COLO829 (cell line): ENCODE data around the gene PPP2R5C.
A peak's percentile ranks its signal among the peaks of the same experiment; 100 is the strongest.

Source experiments
- DNase-seq: peaks from one replicate; pipeline ENCODE4 v3.0.0; 2012; ENCODE audit warnings: low spot score

The PPP2R5C gene

DNA sequence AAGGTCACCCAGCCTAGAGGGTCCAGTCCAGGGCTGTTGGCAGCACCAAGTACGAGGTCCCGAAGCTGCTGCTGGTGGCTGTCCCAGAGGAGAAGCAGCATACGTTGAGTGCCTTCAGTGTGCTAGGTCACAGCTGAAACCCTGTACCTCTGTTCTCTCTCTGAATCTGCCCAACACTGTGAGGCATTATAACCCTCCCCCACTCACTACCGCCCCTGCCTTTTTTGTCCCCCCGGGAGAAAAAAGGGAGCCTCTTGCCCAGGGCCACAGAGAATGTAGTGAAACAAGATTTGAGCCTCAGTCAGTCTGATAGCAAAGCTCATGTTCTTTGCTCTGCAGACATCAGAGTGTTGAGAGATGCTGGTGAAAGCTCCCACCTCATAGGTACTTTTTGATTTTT is 53.4 kb downstream of the PPP2R5C start:
- DNase-seq, result no peak

DNA sequence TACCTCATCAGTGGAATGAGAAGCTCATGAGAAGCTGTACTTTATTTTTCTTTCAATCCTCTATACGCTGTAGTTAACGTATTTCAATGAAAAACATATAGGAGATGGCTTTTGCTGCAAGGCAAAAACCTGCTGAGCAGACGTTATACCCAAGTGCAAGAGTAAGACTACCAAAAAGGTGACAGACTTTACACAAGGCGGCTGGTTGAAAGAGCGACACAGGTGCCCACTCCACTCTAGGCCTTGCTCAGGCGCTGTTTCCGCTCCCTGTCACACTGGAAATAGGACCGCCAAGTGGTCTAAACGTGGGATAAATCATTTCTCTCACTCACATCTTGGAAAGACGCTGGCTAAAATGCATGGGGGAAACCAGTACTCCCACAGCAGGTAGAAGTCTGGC is 54.5 kb downstream of the PPP2R5C start:
- DNase-seq, result no peak

DNA sequence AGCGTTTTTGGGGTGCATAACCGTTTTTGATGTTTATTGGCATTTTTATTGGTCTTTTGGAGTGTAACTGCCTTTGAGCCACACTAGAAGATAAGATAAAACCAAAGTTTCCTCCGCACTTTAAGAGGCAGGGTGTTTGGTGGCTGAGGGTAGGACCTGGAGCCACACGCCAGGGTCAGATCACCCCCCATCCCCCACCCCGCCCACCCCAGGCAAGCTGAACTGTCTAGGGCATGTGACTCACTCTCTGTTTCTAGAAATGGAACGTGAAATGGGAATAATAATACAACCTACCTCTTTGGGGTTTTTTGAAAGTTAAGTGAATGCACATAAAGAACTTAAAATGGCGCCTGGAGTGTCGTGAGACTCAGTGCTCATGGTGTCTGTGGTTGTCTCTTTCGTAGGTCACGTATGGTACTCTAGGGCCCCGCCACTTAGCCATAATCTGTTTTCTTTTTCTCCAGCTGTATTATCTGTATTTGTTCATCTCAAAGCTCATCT is 56.0 kb downstream of the PPP2R5C start:
- no peak for DNase-seq

DNA sequence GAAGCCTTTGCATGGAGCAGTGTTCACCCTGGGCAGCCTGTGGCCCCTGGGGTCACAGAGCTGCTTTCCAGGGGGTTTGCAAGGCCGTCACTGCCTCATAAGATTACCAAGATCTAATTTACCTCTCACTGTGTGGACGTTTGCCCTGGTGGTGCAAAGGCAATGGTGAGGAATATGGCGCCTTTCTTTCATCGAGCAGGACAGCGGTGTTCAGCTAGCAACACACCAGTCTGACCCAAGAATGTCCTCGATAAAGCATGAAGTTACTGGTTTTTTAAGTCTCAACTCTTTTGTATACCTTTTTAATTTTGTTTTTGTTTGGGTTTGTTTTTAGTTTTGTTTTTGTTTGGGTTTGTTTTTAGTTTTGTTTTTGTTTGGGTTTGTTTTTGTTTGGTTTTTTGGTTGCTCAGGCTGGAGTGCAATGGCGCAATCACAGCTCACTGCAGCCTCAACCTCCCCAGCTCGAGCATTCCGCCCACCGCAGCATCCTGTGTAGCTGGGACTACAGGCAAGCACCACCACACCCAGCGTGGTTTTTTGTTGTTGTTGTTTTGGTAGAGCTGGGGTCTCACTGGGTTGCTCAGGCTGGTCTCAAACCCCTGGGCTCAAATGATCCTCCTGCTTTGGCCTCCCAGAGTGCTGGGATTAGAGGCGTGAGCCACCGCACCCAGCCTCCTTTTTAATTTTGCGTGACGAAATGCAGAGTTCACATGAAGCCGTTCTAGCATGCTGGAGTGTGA is 57.9 kb downstream of the PPP2R5C start:
- DNase-seq, result no peak

DNA sequence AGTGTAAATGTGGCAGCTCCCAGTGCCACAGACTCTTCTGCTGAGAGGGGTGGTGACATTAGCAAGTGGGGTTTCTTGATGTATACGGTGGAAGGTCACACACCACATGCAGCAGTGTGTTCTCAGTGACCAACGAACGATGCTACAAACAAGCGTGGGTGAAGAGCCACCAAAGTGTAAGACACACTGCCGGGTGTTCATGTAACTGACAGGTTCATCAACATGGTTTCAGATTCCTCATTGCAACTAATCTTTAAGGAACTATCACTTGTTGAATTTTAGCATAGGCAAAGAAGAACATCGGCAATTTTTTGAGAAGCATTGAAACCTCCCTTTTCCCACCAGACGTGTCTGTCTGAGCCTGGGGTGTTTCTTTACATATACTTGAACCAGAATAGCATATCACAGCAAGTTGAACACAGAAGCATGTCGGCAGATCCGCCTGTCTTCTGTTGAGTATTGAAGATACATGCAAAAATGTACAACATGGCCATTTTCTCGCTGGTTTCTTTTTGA is 58.8 kb downstream of the PPP2R5C start:
- no peak for DNase-seq

DNA sequence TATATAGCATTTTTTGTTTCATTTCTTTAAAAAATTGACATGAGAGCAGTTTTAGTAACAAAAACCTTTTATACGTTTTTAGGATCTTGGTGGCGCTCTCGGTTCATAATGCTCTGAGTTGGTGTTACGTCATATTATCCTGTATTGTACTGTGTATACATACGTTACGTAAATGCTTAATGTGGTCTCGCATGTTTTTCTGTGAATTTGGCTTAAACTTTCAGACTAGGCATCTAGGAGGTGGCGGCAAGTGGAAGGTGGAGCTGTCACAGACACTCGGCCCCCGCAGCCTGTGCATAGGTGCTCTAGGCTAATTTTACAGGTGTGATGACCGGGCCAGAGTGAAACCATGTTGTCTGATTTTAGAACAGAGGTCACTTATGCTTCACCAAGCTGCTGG is 60.0 kb downstream of the PPP2R5C start:
- DNase-seq, result no peak

DNA sequence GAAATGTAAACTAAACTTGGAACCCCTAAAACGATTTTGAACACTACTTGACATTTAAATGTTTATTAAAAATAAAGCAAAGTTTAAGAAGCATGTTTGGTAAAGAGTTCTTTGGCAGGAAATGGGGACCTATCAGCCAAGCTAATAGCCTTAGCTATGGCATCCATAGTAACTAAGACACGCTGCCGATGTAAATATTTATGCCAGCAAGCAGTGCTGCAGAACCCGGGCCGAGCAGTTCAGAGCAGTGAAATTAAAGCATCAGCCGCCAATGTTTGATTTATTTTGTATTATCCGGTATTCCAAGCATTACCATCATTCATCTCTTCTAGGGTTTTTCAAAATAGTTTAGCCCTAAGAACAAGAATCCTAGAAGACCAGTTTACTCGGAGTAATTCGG is 61.6 kb downstream of the PPP2R5C start:
- no peak for DNase-seq

DNA sequence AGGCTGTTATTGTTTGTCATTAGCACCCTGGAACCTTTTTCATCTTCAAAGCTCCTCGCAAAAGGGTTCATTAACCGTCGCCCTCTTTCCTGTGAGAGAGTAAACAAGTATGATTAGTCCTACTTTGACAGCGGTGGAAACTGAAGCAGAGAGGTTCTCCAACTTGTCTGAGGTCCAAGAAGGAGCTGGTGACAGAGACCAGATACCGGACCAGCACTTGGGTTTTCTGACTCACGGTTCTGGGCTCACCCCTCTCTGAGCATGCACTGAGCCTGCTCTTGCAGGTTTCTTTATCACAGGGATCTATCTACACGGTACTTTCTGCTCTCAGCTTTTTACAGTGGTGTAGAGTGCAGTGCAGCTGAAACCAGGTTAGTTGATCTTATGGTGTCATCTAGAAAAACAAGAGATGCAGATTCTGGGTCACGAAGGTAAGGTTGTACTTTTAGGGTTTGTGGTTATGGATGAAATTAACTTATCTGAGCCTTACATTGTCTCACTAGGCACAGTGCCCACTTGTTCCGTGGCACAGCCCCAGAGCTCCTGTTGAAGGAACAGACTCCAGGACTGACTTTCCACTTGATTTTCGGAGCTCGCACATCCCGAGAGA is 62.1 kb downstream of the PPP2R5C start:
- DNase-seq, result no peak

DNA sequence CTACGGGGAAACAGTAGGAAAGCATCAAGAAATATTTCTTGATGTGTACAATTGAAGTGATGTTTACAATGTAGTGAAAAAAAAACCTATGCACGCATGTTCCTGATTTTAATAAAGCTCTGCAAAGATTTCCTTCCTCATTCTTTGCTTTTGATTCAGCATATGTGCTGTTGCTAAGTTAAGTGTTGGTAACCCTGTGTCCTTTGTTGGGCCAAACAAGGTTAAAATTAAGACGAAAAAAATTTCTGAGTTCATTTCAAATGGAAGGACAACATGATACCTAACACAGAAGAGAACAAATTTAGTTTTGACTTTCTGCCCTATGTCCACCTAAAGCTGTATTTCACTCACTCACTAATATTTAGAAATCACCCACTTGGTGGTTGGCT is 62.8 kb downstream of the PPP2R5C start:
- DNase-seq, result no peak

DNA sequence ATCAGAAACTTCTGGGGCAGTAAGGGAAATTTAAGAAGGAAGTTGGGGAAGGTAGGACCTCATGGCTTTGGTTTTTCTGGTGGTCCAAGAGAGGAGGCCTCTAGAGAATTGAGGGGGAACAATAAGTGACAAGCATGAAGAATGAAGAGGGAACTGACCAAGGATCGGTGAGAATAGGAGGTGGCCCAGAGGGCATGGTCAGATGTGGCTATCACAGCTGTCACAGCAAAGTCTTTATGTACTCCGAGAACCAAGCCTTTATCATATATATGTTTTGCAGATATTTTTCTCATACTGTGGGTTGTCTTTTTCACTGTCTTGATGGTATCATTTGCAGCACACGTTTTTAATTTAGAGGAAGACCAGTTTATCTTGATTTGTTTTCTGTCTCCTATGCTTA is 64.3 kb downstream of the PPP2R5C start:
- DNase-seq, result no peak

DNA sequence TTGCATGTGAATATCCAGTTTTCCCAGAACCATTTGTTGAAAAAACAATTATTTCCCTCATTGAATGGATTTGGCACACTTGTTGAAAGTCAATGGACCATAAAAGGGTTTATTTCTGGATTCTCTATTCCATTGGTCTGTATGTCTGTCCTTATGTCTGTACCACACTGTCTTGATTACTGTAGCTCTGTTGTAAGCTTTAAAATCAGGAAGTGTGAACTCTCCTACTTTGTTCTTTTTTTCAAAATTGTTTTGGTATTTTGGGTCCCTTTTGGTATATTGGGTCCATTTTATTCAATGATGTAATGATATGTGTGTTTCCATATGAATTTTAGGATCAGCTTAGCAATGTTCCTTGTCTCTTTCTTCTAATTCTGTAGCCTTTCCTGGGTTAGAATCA is 64.8 kb downstream of the PPP2R5C start:
- no peak for DNase-seq

DNA sequence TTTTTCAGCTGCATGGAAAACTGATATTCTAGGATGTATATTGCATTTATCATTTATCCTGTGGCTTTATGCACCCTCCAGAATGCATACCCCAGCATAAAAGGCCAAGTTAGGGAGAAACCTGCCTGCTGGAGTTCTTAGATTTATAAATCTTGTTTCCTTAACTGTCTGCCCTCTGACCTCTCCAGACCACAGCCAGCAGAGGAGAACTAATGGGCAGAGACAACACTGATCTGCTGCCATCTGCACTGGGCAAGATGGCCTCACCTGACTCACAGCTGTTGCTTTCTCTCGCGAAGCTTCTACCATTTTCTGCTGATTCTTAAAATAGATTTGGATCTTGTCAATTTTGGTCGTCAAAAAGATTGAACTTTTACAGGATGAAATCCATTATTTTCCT is 65.8 kb downstream of the PPP2R5C start:
- DNase-seq, result no peak

DNA sequence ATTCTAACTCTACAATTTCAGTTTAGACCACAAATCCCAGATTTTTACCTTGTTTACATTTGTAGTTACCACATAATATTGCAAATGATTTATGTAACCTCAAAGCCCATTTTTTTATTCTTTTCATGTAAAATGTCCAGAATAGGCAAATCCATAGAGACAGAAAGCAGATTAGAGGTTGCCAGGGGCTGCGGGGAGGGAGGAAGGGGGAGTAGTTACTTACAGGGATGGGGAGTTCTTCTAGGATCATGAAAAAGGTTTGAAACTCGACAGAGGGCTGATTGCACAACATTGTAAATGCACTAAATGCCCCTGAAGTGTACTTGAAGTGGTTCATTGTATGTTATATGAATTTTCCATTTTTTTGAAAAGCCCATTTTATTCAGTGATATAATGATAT is 66.5 kb downstream of the PPP2R5C start:
- no peak for DNase-seq

DNA sequence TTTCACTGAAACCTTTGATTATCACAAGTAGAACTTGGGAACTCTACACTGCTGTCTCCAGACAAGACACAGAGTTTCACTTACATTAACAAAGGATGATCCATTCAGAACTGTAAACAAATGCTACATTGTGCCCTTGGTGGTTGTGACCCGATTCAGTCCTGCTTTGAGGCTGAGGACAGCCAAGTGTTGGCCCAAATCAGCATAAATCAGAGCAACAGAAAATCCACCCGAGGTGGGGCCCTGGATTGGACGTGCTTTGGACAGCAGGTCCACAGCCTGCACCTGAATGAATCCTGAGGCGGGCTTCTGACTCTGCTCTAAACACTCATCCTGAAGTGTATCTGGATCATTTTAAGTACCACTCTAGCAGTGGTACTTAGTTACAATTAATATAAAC is 68.8 kb downstream of the PPP2R5C start:
- no peak for DNase-seq

DNA sequence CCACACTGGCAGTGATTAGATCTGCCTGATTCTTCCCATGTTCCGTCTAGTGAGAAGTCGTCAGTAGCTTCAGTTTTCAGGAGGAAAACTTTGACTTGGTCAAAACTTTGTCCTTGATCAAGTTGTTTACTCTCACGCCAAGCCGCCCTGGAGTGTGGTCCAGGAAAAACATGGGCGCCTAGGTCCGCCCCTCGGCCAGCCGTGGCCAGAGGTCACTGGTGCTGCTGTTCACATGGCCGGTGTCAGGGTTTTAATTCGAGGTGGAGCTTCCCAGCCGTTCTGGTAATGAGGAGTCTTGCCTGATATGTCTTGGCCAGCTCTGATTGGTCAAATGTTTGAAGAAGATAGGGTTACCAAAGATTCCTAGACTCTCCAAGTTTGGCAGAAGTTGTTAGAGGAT is 71.5 kb downstream of the PPP2R5C start:
- DNase-seq, result no peak

DNA sequence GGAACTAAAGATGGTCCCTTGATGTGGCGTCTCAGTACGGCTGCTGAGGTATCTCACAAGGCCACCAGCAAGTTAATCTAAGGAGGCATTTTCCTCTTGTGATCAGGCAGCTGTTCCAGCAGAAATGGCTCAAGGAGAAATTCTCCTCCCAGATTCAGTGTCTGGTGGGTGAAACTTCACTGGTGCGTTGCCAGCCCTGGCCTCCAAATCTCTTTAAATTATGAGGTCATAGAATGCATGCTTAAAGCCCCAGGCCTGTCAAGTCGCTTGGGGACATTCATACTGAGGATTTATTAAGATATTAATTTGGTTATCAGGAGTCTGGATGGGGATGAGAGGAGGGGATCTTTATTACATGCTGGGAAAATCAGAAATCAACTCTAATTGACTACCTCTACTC is 72.9 kb downstream of the PPP2R5C start:
- no peak for DNase-seq

DNA sequence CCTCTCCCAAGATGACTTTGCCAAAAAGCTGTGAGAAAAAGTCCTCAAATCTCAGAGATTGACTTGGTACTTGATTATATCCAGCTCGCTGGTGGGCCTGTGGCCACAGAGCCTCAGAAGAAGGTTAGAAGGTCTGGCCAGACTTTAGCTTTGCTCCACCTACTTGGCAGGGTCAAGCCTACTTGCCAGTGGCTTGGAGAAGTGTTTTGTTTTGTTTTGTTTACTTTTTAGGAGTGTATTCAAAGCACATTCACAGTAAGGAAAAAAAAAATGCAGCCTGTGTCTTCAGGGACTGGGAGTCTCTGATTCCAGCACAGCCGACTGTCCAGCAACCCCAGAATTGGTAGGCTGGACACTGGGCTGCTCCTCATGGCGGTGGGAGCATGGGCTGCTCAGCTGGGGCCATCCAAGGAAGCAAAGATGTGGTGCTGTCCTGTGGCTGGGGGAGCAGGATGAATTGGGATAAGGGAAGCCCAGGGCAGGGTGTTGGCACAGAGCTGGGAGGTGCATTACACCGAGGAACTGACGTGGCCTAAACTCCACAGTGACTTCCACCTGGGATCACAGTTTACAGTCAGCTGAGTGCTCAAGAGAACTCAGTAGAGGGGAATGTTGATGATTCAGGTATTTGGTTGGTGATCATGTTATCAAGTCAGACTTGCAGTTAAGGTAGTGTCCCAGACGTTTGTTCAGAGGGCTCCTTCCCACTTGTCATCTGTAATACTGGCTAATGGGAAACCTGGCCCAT is 73.5 kb downstream of the PPP2R5C start:
- DNase-seq, result no peak

DNA sequence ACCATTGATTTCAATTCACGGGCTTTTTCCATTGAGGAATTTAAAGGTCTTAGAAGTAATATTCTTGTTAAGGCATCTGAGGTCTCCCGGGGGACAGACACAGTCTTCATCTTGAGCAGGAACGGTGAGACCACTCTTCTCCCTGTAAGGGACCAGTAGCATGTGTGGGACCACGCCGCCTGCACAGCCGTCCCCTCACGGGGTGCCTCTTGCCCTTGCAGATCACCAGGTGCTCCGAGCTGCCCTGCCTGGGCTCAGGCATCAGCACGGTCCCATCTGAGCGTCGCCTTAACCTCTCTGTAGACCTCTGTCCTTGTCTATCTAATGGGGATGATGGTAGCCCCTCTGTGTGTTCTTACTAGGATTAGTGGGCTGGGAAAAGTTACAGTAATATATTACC is 74.1 kb downstream of the PPP2R5C start:
- no peak for DNase-seq

DNA sequence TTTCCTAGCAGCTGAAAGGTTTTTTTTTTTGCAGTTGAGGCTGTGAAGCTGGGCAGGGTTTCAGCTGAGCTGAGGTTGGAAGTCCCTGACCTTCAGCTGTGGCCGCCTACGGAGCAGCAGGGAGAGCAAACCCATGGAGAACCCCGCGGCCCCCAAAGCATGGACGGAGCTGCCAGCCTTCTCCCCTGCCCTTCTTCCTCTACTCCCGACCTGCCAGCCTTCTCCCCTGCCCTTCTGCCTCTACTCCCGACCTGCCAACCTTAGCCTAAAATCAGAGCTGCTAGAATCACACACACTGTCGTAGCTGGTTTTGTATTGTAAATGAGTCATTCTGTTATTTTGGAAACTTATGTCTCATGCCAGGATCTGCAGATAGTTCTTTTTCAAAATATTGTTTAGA is 74.6 kb downstream of the PPP2R5C start:
- DNase-seq, result no peak

DNA sequence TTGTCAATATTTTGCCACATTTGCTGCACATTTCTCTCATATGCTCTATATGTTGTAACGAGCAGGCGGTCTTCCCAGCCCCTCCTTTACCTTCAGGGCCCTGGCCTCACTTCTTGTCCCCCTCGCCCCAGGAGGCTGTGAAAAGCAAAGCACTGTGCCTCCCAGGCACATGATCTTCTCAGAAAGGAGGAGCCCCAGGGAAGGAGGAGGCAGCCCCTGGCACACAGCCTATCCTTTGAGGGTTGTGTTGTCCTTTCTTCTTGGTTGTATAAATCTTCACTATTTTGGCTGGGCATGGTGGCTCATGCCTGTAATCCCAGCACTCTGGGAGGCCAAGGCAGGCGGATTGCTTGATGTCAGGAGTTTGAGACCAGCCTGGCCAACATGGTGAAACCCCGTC is 77.0 kb downstream of the PPP2R5C start:
- peak; percentile 49 for DNase-seq

DNA sequence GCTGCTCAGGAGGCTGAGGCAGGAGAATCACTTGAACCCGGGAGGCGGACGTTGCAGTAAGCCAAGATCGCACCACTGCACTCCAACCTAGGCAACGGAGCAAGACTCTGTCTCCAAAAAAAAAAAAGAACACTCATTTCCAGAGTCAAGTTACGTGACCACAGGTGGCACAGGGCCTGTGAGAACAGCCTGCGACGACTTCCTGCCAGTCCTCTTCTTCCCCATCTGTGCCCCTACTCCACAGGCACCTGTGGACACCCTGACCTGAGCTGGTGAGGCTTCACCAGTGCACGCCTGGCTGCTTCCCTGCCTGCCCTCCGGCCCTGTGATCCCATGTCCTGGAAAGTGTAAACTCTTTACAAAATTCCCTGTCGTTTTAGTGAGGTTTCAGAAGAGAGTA is 77.7 kb downstream of the PPP2R5C start:
- no peak for DNase-seq

DNA sequence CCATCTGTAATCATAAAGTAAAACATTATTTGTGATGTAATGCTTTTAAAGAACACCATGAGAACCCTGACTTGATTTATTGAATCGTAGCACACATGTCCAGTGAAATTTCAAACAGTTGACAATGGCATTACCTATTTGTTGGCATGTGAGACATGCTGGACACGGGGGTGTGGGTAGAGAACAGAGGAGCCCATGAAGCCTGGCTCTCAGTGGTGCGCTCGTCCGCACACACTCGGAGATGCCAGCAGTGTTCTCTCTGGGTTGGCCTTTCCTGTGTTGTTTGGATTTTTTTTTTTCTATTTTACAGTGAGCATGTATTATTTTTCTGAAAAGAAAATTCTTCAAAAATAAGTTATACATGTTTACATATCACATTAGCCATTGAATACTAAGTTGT is 78.2 kb downstream of the PPP2R5C start:
- no peak for DNase-seq
